Measurements from ENCODE around the gene ENAH.
"Not testable (repeated sequence)": the region's sequence is repeated elsewhere in the genome, so short reads cannot be mapped to it uniquely, and the experiment has no call there.

The ENAH gene

DNA sequence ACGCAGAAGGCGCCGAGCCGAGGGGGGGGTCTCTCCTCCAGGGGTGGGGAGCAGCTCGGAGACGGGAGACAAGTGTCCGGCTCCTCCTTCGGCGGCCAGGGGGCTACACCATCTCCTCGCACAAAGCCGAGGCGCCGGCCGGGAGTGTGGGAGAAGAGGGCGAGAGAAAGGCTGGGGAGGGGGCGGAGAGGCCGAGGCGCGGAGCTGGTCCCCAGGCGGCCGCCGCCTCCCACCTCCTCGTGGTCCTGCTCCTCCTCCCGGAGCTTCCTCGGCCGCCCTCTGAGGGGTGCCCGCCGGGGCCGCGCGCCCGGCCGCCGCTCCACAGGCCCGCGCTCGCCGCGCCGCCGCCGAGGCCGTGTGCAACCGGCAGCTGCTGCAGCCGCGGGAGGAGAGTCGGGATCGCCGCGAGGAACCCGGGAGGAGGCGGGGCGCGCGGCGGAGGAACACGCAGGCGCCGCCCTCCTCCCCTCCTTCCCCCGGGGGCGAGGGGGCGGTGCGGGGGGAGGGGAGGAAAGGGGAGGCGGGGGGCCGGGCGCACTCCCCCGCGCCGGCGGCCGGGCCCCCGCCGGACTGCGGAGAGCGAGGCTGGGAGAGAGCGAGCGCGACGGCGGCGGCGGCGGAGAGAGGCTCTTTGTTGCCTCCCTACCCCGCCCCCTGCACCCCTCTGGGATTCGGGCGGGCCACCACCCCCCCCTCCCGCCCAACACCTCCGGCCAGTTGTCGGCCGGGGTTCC, at the start of gene ENAH:
Gene ENAH, minus strand, starts transcription at position 395 of the 734 bp plus-strand sequence. CDS start 433 bp downstream, outside the sequence.
- DNase-seq = peak in 1 of 4 experiments; percentile 18

DNA sequence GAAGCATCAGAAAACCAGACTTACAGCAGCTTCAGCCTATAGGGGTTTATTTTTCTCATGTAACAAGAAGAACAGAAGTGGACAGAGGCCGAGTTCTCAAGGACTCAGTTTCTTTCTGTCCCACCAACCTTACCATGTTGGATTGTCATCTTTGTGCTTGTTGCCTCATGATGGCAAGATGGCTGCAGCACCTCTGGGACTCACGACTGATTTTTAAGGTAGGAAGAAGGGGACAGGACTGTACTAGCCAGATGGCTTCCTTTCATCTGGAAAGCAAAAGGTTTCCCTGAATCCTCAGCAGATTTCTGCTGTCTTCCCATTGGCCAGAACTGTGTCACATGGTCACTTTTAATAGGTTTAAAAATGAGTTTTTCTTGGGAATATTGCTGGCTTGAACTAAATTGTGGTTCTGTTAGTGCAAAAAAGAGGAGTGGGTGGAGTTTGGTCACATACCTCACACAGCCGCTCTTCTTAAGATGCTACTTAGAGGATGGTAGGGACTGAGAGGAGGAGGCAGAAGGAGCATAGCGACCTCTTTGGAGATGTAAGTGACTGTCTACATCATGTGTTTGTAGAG, 48.1 kb upstream of the ENAH start:
- DNase-seq = no peak

DNA sequence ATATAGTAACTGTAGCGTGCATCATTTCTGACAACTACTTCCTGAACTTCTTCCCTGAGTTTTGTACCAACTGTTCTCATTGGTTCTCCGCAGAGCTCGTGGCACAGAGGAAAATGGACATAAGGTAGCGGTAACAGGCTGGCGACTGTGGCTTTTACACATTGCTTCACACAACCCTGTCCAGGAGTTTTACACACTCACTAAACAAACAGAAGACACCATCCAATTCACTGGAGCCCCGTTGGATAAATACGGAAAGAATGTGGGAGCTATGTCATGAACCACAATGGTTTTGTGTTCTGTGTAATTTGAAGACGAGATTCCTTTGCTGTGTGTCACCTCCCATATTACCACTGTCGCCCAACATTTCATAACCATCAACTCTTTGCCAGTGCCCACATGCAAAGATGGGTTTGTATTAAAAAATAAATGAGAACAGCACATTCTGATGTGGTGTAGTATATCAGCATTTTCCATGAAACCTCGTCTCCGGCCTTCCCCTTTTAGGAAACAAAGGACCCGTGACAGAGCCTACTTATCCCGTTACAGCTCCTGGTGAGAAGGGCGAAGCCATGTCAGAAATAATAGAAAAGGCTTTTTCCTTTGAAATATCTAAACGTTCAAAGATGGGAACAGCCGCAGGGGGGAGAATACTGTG, 47.4 kb upstream of the ENAH start:
- DNase-seq = no peak

- DNase-seq = no peak
These were observed 46.4 kb upstream of the ENAH start for GRCh38 chr1:225699336-225699735.

DNA sequence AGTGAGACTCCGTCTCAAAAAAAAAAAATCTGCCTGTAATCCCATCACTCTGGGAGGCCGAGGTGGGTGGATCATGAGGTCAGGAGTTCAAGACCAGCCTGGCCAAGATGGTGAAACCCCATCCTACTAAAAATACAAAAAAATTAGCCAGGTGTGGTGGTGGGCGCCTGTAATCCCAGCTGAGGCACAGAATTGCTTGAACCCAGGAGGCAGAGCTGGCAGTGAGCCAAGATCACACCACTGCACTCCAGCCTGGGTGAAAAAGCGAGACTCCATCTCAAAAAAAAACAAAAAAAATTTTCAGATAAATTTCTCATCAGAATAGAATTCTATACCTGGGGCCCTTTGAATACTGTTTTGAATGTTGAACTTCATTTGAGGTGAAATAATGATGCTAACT, 45.3 kb upstream of the ENAH start:
- DNase-seq = not testable (repeated sequence)

DNA sequence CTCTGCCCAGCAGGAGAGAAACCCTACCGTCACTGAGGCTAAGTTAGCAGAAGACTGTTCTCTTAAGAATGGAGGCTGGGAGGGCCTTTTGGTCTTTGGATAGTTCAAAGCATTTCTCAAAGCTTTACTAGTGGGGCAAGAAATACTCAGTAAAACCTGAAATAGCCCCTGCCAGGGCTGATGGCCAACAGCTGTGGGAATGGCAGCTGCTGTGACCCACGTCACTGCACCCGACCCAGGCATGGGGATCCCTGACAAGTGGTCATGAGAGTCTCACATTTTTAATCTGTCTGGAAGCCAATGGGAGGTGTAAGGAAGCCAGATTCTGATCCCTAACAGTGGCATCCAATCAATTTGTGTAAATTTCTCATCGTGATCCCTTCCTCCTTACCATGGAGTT, 44.5 kb upstream of the ENAH start:
- DNase-seq = no peak

- DNase-seq = no peak
These were observed 42.8 kb upstream of the ENAH start for GRCh38 chr1:225695578-225696337.

- DNase-seq = no peak
These were observed 41.3 kb upstream of the ENAH start for GRCh38 chr1:225694151-225694603.

DNA sequence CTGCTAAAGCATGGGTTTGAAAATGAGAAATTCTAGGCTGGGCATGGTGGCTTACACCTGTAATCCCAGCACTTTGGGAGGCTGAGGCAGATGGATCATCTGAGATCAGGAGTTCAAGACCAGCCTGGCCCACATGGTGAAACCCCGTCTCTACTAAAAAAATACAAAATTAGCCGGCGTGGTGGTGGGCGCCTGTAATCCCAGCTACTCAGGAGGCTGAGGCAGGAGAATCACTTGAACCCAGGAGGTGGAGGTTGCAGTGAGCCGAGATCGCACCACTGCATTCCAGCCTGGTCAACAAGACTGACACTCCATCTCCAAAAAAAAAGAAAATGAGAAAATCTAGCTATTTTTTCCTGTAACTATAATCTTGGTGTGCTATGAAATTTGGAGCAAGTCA, 40.8 kb upstream of the ENAH start:
- not testable (repeated sequence) for DNase-seq

DNA sequence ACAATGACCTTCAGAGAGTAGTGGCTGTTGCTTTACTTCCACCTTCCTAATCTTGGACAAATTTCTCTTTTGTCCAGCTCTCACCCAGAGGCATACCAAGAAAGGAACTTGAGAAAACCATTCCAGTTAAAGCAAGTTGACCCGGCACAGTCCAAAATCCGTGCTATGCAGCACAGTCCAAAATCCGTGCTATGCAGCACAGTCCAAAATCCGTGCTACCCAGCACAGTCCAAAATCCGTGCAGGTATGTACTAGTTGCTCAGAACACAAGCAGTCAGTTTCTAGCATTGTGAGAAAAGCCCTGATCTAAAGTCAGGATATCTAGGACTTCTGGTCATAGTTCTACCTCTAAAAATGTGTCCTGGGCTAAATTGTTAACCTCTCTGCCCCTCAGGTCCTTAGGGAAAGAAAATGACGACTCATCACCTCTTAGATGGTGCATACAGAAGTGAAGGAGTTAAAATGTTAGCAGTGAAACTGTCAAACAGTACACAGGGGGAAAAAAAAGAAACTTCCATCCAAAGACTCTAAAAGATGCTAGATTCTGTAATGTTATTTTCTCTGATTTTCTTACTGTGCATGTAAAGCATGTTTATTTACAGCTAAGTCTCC, 40.3 kb upstream of the ENAH start:
- no peak for DNase-seq

DNA sequence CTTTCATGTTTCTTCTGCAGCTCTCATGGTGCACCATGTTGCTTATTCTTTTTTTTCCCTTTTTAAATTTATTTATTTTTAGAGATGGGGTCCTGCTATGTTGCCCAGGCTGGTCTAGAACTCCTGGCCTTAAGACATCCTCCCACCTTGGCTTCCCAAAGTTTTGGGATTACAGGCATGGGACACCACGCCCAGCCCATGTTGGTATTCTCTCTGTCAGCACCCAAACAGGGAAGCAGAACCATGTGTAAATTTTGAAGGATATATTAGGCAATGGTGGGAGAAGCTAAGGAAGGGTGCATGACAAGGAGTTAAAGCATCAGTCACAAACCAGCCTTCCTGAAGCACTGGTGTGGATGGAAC, 39.6 kb upstream of the ENAH start:
- DNase-seq = no peak

DNA sequence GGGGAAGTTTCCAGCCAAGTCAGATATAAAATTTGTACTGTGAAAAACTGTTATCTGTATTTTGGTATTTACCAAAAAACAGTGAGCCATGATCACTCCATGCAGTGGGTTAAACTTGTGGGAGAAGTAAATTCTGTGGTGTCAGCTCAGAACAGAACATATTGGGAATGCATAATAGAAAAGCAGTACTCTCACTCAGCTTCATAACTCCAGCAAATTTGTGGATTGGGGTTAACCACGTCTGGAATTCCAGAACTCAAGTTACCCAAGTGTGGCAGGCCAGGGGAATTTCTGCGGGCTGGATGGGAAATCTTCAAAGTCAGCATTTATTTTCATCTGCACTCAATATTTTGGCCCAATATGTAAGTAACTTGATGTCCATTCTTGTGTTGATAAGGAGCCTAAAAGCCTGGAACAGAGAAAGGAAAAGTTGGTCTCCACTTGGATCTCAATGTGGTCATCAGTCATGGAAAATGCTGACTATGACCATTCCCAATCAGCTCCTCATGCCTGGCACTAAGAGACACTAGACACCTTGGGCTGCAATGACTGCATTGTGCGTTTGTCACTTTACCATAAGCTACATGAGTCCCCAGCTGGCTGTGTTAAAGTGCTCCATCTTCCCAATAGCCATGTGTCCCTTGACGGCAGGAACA, 39.1 kb upstream of the ENAH start:
- DNase-seq = no peak

DNA sequence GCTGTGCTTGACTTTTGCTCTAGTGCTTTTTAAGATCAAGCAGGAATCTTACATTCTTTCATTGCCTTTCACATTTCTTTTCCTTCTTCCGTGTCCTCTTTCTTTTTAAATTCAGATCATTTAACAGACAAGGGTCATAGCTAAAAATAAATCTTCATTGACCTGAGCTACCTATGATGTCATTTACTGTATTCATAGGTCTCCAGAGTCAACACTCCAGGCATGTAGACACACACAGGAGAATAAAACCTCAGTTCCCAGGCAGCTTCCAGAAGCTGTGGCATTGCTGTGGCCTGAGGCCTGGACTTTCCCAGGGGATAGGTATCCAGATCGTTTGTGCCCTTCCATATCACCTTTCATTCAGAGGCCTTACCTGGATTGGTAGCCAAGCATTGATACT, 38.5 kb upstream of the ENAH start:
- DNase-seq = no peak

DNA sequence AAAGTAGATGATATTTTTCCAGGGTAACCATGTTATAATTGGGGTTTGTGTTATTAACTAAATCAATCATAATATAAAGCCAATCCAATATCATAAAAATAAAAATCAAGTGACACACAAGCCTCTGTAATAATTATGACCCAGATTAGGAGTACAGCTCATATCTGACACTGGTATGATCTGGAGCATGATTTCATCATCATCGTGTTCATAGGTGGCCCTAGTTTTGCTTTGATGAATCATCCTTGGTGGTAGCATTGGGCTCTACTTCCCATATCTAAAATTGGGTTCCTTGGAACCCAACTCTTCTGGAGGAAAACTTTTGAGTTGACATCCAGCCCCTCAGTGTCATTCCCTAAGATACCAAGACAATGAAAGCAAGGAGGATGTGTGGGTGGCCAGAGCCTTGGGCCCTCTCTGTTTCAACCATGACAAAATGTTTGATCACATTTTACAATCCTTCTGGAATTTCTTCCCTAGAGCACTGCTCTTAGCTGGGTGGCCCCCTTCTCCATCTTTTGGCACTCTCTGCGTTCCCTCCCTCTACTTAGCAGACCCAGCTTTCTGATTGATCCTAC, 37.0 kb upstream of the ENAH start:
- no peak for DNase-seq

DNA sequence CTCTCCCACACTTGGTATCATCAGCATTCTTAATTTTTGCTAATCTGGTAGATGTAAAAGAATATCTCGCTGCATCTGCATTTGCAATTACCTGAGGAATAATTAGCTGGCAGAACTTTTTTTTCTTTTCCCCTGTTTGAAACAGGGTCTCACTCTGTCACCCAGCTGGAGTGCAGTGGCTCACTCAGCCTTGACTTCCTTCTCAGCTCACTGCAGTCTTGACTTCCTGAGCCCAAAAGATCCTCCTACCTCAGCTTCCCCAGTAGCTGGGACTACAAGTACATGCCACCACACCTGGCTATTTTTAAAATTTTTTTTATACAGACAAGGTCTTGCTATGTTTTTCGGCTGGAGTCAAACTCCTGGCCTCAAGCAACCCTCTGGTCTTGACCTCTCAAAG, 35.4 kb upstream of the ENAH start:
- DNase-seq = no peak

GRCh38 chr1:225685476-225686176, 32.7 kb upstream of the ENAH start:
- no peak for DNase-seq

- no peak for DNase-seq
These were observed 31.8 kb upstream of the ENAH start for GRCh38 chr1:225684741-225685140.

- DNase-seq = no peak
These were observed 28.3 kb upstream of the ENAH start for GRCh38 chr1:225681231-225681630.

GRCh38 chr1:225678545-225678944, 25.6 kb upstream of the ENAH start:
- DNase-seq = no peak

DNA sequence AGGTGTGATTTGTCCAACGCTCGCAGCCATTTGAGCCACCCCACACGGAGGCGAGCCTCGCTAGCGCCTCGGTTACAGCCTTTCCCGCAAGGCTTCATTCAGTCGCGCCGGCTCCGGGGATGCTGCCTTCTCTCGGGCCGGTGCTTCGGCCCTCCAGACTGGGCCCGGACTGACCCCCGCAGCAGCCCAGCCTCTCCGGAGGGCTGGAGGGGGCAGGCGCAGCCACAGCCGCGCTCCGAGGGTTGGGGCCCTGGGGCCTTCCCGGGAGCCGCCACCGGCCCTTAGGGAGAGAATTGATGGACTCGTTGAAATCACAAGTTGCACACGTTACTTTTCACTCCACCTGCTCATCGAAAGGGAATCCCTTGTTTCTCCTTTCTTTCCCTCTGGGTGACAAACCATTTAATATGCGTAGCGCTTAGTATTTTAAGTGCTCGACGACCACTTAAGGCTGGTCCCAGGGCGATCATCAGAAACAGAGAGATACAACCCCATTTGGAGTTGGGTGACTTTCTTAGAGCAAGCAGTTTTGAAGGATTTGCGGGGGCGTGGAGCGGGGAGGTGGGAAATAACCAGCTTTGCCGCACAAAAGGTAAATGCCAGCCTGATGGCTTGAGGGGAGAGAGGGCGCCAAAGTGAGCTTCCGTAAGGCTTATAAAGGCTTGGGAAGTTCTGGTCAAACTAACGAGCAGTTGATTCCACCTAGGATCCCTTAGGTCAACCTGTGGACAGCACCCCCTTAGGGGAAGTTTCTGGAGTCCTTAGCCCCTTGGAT, 24.6 kb upstream of the ENAH start:
- DNase-seq = no peak

GRCh38 chr1:225674381-225674780, 21.5 kb upstream of the ENAH start:
- DNase-seq = no peak
